A673 (cell line): Measurements from ENCODE around the gene PRSS8. TPM values are rescaled to one million over a fixed set of nuclear protein-coding genes. Genes with fewer than 3 reads are reported as not detected.

ENCODE experiments used
- BruUV-seq: library from RNA; stranded (reverse); fragments of 400-500 nt; replicated peaks from 2 replicates; lab custom pipeline; 2021; lab: Mats Ljungman, UMichigan
- CTCF ChIA-PET: fragments of 300-600 bp; sonication (Branson Sonifier 250); formaldehyde crosslinking; loops from one replicate; lab custom pipeline; 2022; ENCODE audit warnings: antibody characterized with exemption; lab: Charles Lee
- POLR2A ChIA-PET: fragments of 300-600 bp; sonication (Branson Sonifier 250); formaldehyde crosslinking; loops from one replicate; lab custom pipeline; 2022; ENCODE audit warnings: antibody characterized with exemption; ENCODE audit not compliant: low non-redundant PET; lab: Charles Lee
- DNase-seq: peaks from one replicate; pipeline ENCODE4 v3.0.0-alpha.2; 2015; ENCODE audit warnings: low spot score
- H3K27ac ChIP-seq: fragments of 200-600 bp; sonication (generic); 2 replicates; pipeline ENCODE4 v1.5.1; 2016; ENCODE audit warnings: mixed run types, low read depth, mild to moderate bottlenecking, mixed read lengths, antibody characterized with exemption, low read length; ENCODE audit not compliant: poor library complexity, severe bottlenecking
- H3K27me3 ChIP-seq: fragments of 200-600 bp; sonication (generic); replicated peaks from 2 replicates; pipeline ENCODE4 v1.6.1; 2017; ENCODE audit warnings: mixed run types, low read depth, mild to moderate bottlenecking, mixed read lengths, antibody characterized with exemption, low read length; ENCODE audit not compliant: insufficient read depth, poor library complexity
- H3K36me3 ChIP-seq: fragments of 200-600 bp; sonication (generic); 2 replicates; pipeline ENCODE4 v1.6.1; 2016; ENCODE audit warnings: mixed run types, mild to moderate bottlenecking, mixed read lengths, antibody characterized with exemption, low read length; ENCODE audit not compliant: insufficient read depth, poor library complexity, severe bottlenecking
- H3K4me1 ChIP-seq: fragments of 200-600 bp; sonication (generic); 2 replicates; pipeline ENCODE4 v1.6.1; 2017; ENCODE audit warnings: mixed run types, mild to moderate bottlenecking, mixed read lengths, antibody characterized with exemption, low read length; ENCODE audit not compliant: insufficient read depth, poor library complexity, severe bottlenecking
- H3K4me3 ChIP-seq: fragments of 200-600 bp; sonication (generic); 2 replicates; pipeline ENCODE4 v1.5.1; 2016; ENCODE audit warnings: low read depth, mixed run types, mild to moderate bottlenecking, mixed read lengths, low read length; ENCODE audit not compliant: poor library complexity, severe bottlenecking
- H3K9me3 ChIP-seq: fragments of 200-600 bp; sonication (generic); 2 replicates; pipeline ENCODE4 v1.6.1; 2016; ENCODE audit warnings: mixed run types, low read depth, mild to moderate bottlenecking, mixed read lengths, antibody characterized with exemption, low read length; ENCODE audit not compliant: poor library complexity, severe bottlenecking
- CTCF ChIP-seq: fragments of 300-800, 200-600 bp; sonication (generic); conservative IDR thresholded peaks from 2 replicates; pipeline ENCODE4 v1.5.1; 2017; ENCODE audit warnings: low read depth, mild to moderate bottlenecking, antibody characterized with exemption, low read length, moderate library complexity, mixed read lengths
- EZH2 ChIP-seq: fragments of 200-600 bp; sonication (generic); IDR thresholded peaks from 2 replicates; pipeline ENCODE4 v1.6.1; 2017; ENCODE audit warnings: borderline replicate concordance, low read depth, mild to moderate bottlenecking, mixed read lengths, antibody characterized with exemption, low read length; ENCODE audit not compliant: poor library complexity, severe bottlenecking
- intact Hi-C: fragments of 100-400 bp; cut with micrococcal nuclease; formaldehyde crosslinking; loops from one replicate; pipeline ENCODE4 v1.10.0; 2022; ENCODE audit not compliant: unreplicated experiment
- total RNA-seq: library from RNA; stranded (reverse); gene quantifications from 2 replicates; pipeline ENCODE4 v1.2.3, GENCODE V29; 2021

PRSS8 gene
- total RNA-seq, 1 experiment from 2014 or later = not detected

GRCh38 chr16:31149894-31150890 lies 14.7 kb upstream of the PRSS8 start, which contains the start of gene PRSS36:
Gene PRSS36 (minus strand): TSS chr16:31150066. CDS start chr16:31150035, 31 bp downstream.
- Histone ChIP-seq H3K36me3 (no peaks in the 10 kb centered on the region), H3K27ac (no peak within 1 kb of the TSS), H3K27me3 (no peaks in the 10 kb centered on the region), H3K4me1 (no peaks in the 10 kb centered on the region), H3K9me3 (no peaks in the 10 kb centered on the region), H3K4me3 (no peak within 1 kb of the TSS)
- TF ChIP-seq CTCF = no peak
- TF ChIP-seq EZH2 = no peak
- intact Hi-C loops = loop anchor here (10.0 kb wide), 1 partner anchor 195 kb away; the partner anchor contains the start of gene SETD1A
- CTCF ChIA-PET = no interaction called here
- POLR2A ChIA-PET = no interaction called here
- BruUV-seq = no TSS peak
- no peak for DNase-seq

- ChIA-PET CTCF (no interaction called here), POLR2A (no interaction called here)
- H3K27me3 ChIP-seq = no peaks in the 10 kb centered on the region
- intact Hi-C loops = loop anchor here (10.0 kb wide), 1 partner anchor 195 kb away; the partner anchor contains the start of gene SETD1A
- no peak overlapping the region for H3K4me3 ChIP-seq
- TF ChIP-seq CTCF (no peak), EZH2 (no peak)
- H3K4me1 ChIP-seq = no peaks in the 10 kb centered on the region
- no peak overlapping the region for H3K27ac ChIP-seq
- no peaks in the 10 kb centered on the region for H3K9me3 ChIP-seq
- no TSS peak for BruUV-seq
- DNase-seq = no peak
- H3K36me3 ChIP-seq = no peaks in the 10 kb centered on the region
Observed at GRCh38 chr16:31149332-31149731, 13.8 kb upstream of the PRSS8 start.

GRCh38 chr16:31148896-31149295 lies 13.4 kb upstream of the PRSS8 start:
- intact Hi-C loops = loop anchor here (10.0 kb wide), 1 partner anchor 194 kb away; the partner anchor contains the start of gene SETD1A
- TF ChIP-seq CTCF (no peak), EZH2 (no peak)
- H3K9me3 ChIP-seq = no peaks in the 10 kb centered on the region
- no peak for DNase-seq
- no peaks in the 10 kb centered on the region for H3K4me1 ChIP-seq
- no peak overlapping the region for H3K4me3 ChIP-seq
- H3K27ac ChIP-seq = no peak overlapping the region
- no TSS peak for BruUV-seq
- ChIA-PET POLR2A (no interaction called here), CTCF (no interaction called here)
- no peaks in the 10 kb centered on the region for H3K36me3 ChIP-seq
- H3K27me3 ChIP-seq = no peaks in the 10 kb centered on the region
